ENCODE measurements around the gene CMTM2.
"Not testable (repeated sequence)": the region's sequence is repeated elsewhere in the genome, so short reads cannot be mapped to it uniquely, and the experiment has no call there.

CMTM2 gene

DNA sequence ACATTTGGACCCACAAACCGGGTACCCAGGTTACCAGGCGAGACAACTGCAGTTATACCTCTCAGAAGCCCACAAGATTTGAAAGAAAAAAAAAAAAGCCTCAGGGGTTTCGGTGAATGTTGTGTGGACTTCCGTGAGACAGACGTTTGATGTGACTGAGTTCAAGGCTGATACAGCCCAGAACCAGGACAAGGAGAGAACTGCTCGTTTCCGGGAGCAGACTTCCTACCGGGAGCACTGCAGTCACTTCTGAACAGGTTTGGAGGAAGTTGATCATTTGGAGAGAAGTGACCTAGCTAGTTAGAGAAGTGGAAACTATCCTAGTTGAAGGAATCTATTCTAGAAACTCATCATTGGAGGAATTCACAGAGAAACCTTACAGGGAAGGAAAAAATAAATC is 26.0 kb upstream of the CMTM2 start:
- DNase-seq = no peak

DNA sequence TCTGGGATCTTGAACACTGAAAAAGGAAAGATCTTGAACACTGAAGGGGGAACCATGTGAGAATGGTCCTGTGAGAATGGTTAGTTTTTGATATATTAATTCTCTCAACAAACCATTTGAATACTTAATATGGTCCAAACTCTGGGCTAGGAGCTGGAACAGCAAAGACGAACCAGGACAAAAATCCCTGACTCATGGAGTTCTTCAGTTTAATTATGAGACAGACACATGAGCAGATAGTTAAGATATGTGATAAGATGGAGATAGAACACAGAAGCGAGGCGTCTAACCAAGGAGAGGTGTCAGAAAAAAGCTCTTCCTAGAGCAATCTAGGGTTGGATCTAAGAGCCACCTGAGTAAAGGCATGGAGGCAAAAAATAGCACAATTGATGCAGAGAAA is 25.2 kb upstream of the CMTM2 start:
- no peak for DNase-seq

DNA sequence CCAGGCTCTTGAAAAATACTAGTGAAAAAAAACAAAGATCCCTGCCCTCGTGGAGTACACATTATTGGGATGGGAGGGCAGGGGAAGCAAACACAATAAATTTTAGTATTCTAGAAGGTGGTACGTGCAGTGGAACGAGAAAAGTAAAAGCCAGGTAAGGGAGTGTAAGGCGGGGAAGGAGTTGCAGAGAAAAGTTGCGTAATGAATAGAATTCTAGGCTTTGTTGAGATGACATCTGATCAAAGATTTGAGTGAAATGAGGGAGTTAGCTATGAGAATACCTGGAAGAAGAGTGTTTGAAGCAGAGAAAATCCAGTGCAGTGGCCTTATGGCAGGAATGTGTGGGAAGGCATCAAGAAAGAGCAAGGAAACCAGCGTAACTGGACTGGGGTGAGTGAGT is 24.8 kb upstream of the CMTM2 start:
- no peak for DNase-seq

DNA sequence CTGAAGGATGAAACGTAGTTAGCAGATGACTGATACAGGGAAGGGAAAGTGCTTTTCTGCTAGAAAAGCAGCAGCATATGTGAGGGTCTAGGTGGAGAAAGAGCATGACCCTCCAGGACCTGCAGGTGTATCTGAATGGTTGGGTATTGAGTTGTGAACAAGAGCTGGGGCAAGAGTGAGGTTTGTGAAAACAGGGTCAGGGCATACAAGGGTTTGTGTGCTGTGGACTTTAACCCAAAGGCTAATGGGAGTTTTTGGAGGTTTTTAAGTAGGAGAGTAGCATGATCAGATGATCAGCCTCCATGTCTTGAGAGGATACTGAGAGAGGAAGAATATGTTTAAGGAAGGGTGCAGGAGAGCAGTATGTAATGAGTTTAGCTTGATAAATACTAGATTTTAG is 19.2 kb upstream of the CMTM2 start:
- DNase-seq = no peak

DNA sequence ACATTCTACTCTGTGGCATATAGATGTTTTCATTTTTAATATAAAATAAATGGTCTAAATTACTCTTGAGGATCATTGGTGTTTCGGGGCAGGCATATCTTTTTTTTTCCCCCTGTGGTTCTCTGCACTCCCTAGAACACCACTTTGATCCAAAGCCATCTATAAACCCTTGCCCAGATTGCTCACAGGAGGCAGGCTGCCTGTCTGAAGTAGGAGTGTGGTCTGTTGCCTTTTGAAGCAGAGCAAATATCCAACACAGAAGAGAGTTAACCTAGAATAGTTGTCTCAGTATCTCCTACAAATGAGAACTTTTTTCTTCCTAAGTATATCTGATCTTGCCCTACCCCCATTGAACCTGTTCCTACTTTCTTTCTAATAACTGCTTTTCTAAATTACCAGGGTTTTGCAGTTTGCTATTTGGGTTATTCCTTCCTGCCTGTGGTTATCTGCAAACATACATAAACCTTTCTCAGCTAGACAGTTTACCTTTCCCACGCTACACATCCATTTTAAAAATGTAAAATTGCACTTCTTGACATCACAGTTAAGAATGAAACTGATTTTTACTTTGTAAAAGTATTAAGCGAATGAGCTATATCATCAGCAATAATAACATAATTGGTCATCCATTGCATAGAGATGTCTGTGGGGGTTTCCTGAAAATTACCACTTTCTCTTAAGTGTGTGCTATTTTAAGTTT is 17.7 kb upstream of the CMTM2 start:
- no peak for DNase-seq

DNA sequence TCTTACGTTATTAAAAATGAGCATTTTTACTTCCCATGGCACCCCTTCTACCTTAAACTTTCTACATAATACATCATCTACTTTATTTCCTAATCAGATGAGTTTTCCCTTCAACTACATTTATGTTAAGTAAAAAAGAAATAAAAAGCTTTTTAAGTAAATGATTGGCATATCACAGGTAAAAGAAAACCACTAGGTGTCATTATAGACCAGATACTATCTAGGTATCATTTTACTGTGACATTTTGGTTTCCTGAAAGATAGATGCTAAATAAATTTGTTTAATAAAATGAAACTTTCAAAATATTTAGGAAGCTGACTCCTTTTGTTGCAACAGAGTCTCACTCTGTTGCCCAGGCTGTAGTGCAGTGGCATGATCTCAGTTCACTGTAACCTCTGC is 16.9 kb upstream of the CMTM2 start:
- DNase-seq = no peak

DNA sequence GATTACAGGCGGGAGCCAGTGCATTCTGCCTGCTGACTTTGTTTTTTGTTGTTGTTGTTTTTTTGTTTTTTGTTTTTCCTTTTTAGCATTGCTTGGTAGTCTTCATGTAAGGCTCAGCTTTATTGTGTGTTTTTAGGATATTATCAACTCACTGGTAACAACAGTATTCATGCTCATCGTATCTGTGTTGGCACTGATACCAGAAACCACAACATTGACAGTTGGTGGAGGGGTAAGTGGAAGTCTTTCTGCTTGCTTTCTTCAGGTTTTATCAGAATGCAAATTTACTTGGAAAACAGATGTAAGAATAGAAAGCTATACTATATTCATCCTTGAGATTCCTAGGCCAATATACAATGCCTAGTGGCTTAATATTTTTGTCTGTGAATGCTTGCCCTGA is 16.3 kb upstream of the CMTM2 start:
- DNase-seq = no peak

DNA sequence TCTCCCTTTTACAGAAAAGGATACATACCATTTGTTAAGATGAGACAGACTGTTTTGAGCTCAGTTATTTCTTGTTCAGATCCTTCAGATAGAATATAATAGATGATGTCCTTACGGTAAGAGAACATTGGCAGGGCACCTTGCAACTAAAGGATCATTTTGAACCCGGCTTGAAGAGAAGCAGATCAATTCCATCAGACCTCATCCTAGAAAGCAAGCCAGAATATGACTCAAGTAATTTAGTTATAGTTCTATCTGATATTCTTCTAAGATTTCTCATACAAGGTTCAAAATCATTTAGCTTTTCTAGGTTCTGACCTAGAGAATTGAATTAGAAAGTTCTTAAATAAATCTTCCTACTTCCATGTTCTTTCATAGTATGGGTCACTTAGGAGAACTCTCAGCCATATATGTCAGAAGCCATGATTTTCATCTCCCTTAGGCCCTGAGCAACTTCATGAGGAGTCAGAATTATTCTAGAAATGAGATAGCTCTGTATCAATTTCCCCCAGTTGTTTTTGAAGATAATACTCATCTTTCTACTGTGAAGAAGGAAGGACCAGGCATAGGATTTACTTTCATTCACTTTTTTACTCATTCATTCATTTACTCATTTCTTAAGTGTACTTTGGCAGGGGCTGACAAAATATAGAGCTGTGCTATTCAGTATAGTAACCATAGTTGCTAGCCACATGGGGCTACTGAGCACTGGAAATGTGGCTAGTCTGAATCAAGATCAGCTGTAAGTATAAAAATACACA is 15.5 kb upstream of the CMTM2 start:
- no peak for DNase-seq

DNA sequence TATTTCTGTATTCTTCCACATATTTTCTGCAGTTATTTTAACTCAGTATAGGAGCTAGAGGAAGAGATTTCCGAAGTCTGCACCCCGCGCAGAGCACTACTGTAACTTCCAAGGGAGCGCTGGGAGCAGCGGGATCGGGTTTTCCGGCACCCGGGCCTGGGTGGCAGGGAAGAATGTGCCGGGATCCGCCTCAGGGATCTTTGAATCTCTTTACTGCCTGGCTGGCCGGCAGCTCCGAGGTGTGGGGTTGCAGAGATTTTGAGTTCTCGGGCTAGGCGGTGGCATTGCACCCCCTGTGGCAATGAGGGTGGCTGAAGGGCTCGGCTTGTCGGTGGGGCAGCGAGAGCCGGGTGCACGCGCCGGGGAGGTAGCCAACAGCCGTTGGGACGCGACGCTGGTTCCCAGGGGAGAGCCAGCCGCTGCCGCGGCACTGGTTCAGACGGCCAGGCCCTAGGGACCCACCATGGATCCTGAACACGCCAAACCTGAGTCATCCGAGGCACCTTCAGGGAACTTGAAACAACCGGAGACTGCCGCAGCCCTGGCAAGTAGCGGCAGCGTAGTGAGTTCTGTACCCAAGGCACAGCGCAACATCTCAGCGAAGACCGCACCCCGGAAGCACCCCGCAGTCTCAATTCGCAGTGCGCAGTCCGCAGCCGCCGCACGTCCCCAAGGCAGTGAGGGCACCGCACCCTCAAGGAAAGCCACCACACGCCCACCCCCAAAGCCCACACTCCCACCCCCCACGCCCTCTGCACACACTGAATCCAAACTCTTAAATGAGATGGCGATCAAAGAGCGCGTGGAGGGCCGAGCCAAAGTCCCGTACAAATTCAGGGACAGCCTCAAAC is 13.0 kb upstream of the CMTM2 start, which contains the start of gene CMTM1:
Gene CMTM1 (plus strand): TSS at position 389 of the 851 bp plus-strand sequence. CDS start 75 bp downstream, at position 464.
- no peak for DNase-seq

DNA sequence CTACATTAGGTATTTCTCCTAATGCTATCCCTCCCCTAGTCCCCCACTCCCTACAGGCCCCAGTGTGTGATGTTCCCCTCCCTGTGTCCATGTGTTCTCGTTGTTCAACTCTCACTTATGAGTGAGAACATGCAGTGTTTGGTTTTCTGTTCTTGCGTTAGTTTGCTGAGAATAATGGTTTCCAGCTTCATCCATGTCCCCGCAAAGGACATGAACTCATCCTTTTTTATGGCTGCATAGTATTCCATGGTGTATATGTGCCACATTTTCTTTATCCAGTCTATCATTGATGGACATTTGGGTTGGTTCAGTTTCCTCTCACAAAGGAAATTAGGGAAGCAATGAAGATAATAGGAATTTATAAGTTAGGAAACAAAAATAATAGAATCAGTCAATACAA is 12.0 kb upstream of the CMTM2 start:
- DNase-seq = not testable (repeated sequence)

DNA sequence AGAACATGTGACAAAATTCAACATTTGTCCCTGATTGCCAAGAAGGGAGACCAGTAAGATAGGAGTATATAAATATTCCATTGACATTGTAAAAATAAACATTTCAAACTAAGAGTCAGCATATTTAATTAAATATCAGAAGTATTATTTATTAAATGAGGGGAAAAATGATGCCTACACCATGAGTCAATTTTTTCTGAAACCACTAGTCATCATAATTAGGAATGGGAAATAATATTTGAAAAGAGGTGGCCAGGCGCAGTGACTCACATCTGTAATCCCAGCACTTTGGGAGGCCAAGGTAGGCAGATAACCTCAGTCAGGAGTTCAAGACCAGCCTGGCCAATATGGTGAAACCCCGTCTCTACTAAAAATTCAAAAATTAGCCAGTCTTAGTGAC is 10.9 kb upstream of the CMTM2 start:
- DNase-seq = no peak

DNA sequence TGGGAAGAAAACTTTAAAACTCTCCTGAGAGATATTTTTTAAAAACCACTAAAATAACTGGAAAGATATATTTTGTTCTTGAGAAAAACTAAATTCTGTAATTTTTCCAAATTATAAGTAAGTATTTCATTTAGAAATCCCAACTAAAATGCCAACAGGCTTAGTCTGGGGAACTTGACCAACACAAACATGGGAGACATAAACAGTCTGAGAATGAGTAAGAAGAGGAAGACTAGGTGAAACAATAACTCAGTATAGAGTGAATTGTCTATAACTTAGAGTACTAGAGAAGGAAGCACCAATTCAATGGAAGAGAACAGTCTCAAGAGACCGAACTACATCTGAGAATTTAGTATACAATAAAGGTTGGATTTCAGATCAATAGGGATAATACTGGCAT is 10.1 kb upstream of the CMTM2 start:
- no peak for DNase-seq

DNA sequence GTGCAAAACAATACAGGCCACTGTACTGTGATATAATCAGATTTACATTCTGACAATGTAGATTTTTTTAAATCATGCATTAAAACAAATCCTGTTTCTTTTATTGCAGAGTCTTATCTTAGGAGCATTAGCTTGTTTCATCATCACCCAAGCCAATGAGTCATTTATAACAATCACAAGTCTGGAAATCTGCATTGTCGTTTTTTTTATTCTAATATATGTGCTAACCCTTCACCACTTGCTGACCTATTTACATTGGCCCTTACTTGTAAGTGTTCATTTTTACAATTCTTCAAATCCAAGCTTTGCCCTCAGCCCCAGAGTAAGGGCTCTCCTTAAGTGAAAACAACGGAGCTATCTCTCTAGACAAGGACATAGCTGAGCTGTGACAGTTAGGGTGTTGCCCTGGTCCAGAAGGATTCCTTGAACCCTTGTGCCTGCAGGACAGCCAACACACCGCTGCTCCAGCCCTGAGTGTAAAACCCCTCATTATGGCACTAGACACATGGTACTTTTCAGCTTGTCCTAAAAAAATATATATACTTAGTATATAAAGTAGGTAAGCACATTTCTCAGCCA is 9.3 kb upstream of the CMTM2 start:
- DNase-seq = no peak

DNA sequence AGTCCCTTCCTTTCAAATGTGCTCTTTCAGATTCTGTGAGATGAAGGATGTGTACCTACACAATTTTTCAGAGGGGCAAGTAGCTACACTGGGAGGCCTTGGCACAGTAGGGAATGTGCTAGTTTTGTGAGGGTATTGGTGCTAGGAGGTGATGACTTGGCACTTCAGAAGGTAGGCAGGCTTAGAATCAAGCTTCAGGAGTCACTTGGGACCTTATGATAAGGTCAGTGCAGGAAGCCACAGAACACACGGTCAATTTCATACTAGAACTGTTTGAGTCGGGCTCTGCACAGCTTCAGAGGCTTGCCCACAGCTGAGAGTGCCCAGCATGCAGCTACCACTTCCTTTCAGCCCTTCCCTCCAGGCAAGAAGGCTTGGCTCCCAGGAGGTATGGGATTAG is 6.9 kb upstream of the CMTM2 start:
- DNase-seq = no peak

DNA sequence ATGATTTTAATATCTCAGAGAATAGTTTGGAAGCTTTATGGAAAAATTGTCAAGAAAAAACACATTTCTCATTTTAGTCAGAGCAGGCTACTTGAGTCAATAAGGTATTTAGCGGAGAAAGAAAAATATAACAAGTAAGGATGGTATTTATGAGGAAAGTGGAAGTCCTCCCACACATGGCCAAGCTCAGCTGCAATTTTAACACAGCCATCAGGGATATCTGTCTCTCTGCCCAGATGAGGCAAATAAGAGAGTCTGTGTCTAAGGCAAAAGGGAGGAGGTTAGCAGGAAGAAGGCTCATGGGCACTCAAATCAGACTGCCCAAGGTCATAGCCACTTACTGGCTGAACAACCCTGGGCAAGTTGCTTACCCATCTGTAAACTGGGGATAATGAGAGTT is 5.2 kb upstream of the CMTM2 start:
- DNase-seq = no peak

DNA sequence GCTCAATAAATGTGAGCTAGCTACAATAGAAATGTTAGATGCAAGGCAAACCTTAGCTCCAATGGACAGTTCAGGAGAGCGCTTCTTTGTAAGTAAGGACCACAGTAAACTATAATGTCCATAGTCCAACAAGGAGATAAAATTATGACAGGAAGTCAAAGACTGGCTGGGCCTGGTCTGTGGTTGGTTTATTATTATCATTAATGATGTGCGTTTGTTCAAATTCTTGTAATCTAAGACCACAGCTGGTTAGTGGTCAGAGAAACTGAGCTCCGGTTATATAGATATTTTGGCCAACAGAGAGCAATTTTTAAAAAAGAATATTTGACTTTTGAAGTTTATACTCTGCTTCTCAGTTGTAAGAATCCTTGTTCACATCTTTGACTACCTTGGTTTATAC is 4.7 kb upstream of the CMTM2 start:
- DNase-seq = no peak

DNA sequence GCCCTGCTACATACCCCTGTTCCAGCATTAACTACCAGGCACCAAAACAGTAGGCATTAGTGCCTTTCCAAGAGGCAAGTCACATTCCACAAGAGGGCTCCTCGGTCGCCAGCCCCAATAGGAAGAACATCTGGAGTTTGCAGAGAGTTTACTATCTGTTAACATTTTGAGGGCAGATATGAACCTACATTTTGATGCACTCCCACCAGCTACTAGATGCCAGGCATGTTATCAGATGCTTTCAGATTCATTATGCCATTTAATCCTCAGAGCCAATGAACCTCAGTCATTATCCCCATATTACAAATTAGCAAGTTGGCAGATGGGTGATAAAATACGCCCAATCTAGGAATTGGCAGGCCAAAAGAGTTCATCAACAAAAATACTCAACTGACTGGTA is 4.2 kb upstream of the CMTM2 start:
- no peak for DNase-seq

DNA sequence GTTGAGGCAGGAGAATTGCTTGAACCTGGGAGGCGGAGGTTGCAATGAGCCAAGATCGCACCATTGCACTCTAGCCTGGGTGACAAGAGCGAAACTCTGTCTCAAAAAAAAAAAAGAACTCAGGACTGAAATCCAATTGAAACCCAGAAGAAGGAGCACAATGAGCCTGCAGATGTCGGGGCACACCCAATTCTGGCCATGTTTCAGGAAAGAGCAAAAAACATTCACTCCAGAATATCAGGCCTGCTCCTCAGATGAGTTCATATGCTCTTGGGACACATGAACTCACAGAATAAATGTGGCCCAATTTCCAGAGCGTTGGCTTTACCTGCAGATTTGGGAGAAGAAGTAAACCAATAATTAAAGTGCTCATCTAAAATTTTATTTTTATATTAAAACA is 3.0 kb upstream of the CMTM2 start:
- DNase-seq = no peak

DNA sequence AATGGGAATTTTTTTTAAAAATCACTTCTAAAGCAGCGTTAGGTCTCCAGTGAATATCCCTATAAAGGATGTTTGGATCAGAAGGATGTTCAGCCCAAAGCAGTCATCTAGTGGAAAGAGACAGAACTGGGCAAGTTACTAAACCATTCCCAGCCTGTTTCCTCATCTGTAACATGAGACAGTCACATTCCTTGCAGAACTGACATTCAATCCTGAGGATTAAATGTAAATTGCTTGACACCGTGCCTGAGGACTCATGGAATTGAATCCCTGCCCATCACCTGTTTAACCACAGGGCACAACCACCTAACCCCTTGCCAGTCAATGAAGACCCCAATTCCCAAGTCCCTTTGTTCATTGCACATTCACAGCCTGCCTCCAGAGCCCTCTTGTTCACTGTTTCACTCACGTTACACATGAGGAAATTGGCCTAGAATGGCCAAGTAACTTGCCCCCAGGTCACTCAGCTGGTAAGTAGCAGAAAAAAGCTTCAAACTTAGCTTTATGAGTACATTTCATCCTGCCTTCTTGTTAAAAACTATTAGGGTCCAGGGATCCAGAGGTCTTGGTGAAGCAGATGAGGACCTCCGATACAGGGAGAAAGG is 1.4 kb downstream of the CMTM2 start:
- no peak for DNase-seq

DNA sequence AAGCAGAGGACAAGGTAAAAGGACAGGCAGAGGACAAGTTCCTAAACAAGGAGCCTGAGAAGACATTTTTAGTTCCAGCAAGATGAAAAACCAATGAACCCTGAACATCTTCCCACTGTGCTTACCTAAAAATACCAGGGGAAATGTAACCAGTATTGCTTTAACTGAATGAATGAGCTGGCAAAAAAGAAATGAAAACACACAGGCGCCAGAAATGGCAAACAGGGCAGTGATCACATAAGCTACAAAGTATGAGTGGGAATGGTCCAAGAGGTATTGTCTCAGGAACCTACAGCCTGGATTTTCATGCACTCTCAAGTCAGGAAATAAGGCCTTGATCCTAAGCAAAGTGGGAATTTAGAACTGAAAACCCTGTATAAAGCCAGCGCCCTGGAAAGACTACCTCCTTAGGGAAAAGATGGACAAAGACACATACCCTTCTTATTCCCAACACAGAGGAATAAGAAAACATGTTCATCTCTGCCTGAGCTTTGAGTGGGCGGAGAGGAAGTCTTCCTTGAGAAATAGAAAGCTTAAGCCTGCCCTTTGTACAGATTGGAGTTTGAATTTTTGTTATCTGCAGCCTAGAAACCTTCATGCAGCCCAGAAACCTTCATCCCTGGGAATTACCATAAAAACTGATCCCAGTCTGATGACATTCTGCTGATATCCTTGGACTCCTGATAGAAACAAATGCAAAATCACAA is 2.1 kb downstream of the CMTM2 start:
- DNase-seq = no peak

DNA sequence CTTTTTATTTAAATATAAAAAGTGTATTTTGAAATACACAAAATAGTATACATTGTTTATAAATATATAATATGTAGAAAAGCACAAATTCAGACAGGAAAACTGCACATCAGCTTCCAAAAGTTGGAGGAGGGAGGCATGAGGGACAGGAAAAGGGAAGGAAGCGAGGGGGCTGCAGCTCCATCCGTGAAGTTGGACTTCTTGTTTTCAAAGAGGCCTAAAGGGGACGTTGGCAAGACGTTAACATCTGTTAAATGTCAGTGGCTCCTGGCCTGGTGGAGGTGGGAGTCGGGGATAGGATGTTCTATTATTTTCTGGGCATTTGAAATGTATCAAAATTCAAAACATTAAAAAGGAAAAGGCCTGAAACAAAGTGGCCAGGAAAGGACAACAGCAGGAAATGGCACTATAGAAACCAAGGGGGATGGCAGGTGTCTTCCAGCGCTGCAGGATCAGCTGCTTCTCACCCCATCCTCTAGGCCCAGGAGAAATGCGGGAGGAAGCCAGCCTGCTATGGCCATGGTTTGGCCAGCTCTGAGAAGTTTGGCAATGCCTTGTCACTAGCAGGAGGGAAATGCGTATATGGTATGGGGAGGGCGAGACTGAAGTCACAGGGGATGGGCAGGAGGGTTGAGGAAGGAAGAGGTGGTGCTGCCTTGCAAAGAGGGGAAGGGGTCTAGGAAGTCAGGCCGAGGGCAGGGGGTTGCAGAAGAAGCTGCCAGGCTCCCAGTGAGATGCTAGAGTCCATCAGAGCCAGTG is 6.4 kb downstream of the CMTM2 start:
- peak; percentile 24 for DNase-seq
